ENCODE data around the gene GSTM3. TPM values are rescaled to one million over a fixed set of nuclear protein-coding genes. Genes with fewer than 3 reads are reported as not detected.
"Not testable (repeated sequence)": the region's sequence is repeated elsewhere in the genome, so short reads cannot be mapped to it uniquely, and the experiment has no call there.

GSTM3 gene
- total and polyA plus RNA-seq, 7 donors: 10.1 to 79.8 (median 39.8) TPM

DNA sequence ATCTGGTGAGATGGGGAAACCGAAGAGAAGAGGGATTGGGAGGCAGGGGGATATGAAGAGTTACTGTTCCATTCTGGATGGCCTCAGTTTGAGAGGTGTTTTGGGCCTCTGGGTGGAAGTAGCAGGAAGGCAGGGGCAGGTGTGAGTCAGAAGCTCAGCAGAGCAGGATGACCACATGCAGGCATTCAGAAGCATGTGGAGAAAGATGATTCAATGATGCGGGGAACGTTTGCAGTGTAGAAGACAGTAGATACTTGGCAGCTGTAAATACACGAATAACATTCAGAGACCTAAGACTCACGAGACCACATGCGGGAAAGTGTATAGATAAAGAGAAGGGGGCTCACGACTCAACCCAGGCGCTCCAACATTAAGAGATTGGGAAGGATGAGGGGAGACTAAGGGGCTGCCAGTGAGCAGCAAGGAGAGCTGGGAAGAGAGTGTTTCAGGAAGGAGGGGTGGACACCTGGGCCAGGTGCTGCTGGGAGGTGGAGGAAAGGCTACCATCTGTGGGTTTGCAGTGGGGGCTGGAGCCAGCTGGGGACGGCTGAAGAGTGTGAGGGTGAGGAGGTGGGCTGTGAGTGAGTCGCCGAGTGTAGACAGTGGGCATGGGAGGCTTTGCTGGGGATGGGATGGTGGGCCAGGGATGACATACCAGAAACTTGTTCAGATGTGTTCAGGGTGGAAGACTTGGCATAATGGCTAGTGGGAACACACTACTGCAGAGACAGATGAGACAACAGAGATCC lies 28.7 kb upstream of the GSTM3 start:
- H3K9me3 ChIP-seq: no peaks in the 10 kb centered on the region
- DNase-seq (peak in 1 of 2 donors; percentile 28), ATAC-seq (no peak)
- H3K4me1 ChIP-seq: no peaks in the 10 kb centered on the region
- 86 to 91% (median 91%) methylated on average over 11 of the region's 11 CpGs for WGBS, 3 donors
- H3K27me3 ChIP-seq (ENCODE audit: insufficient read depth in 3 of 3, low read length in 2 of 3): no peaks in the 10 kb centered on the region
- no peak for TF ChIP-seq CTCF (IDR thresholded peaks at IDR 0.05)
- no peaks in the 10 kb centered on the region for H3K36me3 ChIP-seq (ENCODE audit: insufficient read depth in 1 of 2, low read depth in 1 of 2)
- no peak overlapping the region for H3K4me3 ChIP-seq
- H3K27ac ChIP-seq: no peak overlapping the region
- intact Hi-C loops (cut with DNase I): loop anchor here (5.0 to 10.0 kb wide), 2 partner anchors 47 to 65 kb away; no protein-coding TSS in a partner anchor

- no peaks in the 10 kb centered on the region for H3K36me3 ChIP-seq (ENCODE audit: insufficient read depth in 1 of 2, low read depth in 1 of 2)
- no peak for TF ChIP-seq CTCF (IDR thresholded peaks at IDR 0.05)
- intact Hi-C loops (cut with DNase I): loop anchor here in 1 of 2 donors (10.0 kb wide), 1 partner anchor 64 kb away; no protein-coding TSS in a partner anchor
- ATAC-seq (no peak), DNase-seq (peak in 1 of 2 donors; percentile 25)
- 62 to 72% (median 68%) methylated on average over 7 of the region's 7 CpGs for WGBS, 3 donors
- H3K4me1 ChIP-seq: no peaks in the 10 kb centered on the region
- H3K27me3 ChIP-seq (ENCODE audit: insufficient read depth in 3 of 3, low read length in 2 of 3): no peaks in the 10 kb centered on the region
- H3K4me3 ChIP-seq: no peak overlapping the region
- no peaks in the 10 kb centered on the region for H3K9me3 ChIP-seq
- H3K27ac ChIP-seq: no peak overlapping the region
These were observed 28.0 kb upstream of the GSTM3 start for GRCh38 chr1:109768820-109769219.

DNA sequence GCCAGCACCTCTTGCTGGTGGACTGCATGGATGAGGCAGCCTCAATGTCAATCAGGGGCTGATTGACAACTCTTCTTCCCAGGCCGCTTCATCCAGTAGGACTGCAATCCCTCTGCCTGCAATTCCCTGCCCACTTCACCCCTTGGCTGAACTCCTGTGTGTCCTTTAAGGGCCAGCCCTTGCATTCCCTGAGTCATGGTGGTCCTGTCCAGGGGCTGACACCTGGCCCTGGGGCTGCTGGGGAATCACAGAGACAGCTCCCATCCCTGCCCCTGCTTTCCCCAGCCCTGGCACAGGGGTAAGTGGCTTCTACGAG lies 27.5 kb upstream of the GSTM3 start:
- Histone ChIP-seq H3K27me3 (ENCODE audit: insufficient read depth in 3 of 3, low read length in 2 of 3) (no peaks in the 10 kb centered on the region), H3K36me3 (ENCODE audit: insufficient read depth in 1 of 2, low read depth in 1 of 2) (no peaks in the 10 kb centered on the region), H3K27ac (no peak overlapping the region), H3K9me3 (no peaks in the 10 kb centered on the region), H3K4me3 (no peak overlapping the region), H3K4me1 (no peaks in the 10 kb centered on the region)
- peak in 1 of 2 donors; percentile 7 for DNase-seq
- no peak for ATAC-seq
- intact Hi-C loops (cut with DNase I): loop anchor here in 1 of 2 donors (10.0 kb wide), 1 partner anchor 63 kb away; no protein-coding TSS in a partner anchor
- TF ChIP-seq CTCF (IDR thresholded peaks at IDR 0.05): no peak
- WGBS, 3 donors: 56 to 88% (median 87%) methylated on average over 1 to 2 of the region's 2 CpGs

DNA sequence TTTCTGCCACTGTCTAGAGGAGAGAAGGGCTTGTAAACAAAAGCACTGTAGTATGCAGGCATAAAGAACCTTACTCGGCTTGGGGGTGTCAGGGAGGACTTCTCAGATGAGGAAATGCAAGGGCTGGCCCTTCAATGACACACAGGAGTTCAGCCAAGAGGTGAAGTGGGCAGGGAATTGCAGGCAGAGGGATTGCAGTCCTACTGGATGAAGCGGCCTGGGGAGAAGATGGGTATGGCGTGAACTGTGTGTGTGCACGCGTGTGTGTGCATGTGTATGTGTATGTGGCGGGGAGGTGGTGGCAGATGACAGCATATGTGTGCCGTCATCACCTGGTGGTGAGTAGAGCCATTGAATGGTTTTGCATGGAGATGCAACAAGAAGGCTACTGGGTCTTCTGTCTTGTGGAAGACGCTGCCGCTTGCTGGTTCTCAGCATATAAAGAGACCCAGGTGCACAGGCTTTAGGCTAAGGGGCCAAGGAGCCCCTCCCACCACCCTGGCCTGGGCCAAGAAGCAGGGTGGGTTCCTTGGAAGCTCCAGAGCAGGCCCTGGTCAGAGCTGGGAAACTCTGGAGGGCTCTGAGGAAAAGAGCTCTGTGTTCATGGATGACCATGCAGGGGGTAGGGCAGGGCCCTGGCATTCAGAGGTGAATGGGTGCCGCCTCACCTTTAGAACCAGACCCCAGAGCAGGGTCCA lies 26.9 kb upstream of the GSTM3 start:
- Histone ChIP-seq H3K9me3 (no peaks in the 10 kb centered on the region), H3K4me3 (no peak overlapping the region), H3K27me3 (ENCODE audit: insufficient read depth in 3 of 3, low read length in 2 of 3) (no peaks in the 10 kb centered on the region), H3K36me3 (ENCODE audit: insufficient read depth in 1 of 2, low read depth in 1 of 2) (no peaks in the 10 kb centered on the region), H3K4me1 (no peaks in the 10 kb centered on the region), H3K27ac (no peak overlapping the region)
- DNase-seq: peak in 1 of 2 donors; percentile 34
- TF ChIP-seq CTCF (IDR thresholded peaks at IDR 0.05): no peak
- intact Hi-C loops (cut with DNase I): loop anchor here in 1 of 2 donors (10.0 kb wide), 1 partner anchor 63 kb away; no protein-coding TSS in a partner anchor
- WGBS, 3 donors: 91 to 95% (median 92%) methylated on average over 10 of the region's 10 CpGs
- no peak for ATAC-seq

- not testable (repeated sequence) for H3K9me3 ChIP-seq; H3K4me1 ChIP-seq; ATAC-seq; H3K27ac ChIP-seq; H3K27me3 ChIP-seq (ENCODE audit: insufficient read depth in 3 of 3, low read length in 2 of 3); H3K4me3 ChIP-seq; H3K36me3 ChIP-seq (ENCODE audit: insufficient read depth in 1 of 2, low read depth in 1 of 2)
- DNase-seq: peak in 1 of 2 donors; percentile 18
- WGBS, 3 donors: 81 to 92% (median 82%) methylated on average over 17 of the region's 17 CpGs
- intact Hi-C loops (cut with DNase I): loop anchor here in 1 of 2 donors (10.0 kb wide), 1 partner anchor 62 kb away; no protein-coding TSS in a partner anchor
These were observed 26.3 kb upstream of the GSTM3 start for GRCh38 chr1:109766991-109767636.

All from psoas muscle (tissue), 8 donors.